H4 (cell line): ENCODE data around the gene PPP1R27. TPM values are rescaled to one million over a fixed set of nuclear protein-coding genes. Genes with fewer than 3 reads are reported as not detected.

Experiments
- DNase-seq: peaks from one replicate; pipeline ENCODE4 v3.0.0-alpha.2; 2015; ENCODE audit warnings: low spot score
- total RNA-seq: library from RNA; depleted of rRNA; stranded (reverse); fragments of >200 nt; shearing (Covaris generic); gene quantifications from 2 replicates; pipeline ENCODE4 v1.2.3, GENCODE V29; 2014; rRNA removed

PPP1R27 gene
- total RNA-seq: not detected in 2 replicates

- DNase-seq: no peak
Measured at GRCh38 chr17:81834831-81835267, at the start of gene PPP1R27. Gene PPP1R27, minus strand, starts transcription at chr17:81835050. Its CDS starts 97 bp downstream, at chr17:81834953.

DNA sequence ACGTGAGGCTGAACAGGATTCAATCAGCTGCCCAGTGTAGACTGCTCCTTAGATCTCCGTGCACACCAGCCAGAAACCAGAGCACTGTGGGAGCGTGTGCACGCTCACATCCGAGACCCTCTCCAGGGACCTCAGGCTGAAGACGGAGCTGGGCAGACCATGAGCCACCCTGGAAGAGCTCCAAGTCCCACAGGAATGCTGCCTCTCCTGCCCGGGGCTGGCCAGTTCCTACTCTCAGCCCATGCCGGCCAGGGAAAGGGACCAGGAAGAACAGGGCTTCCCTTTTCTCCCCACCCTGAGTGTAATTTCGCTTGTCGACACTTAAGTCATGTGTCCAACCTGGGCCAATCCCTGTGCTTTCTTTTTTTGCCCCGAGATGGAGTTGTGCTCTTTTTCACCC, 49.7 kb upstream of the PPP1R27 start:
- no peak for DNase-seq

- no peak for DNase-seq
Measured at GRCh38 chr17:81879121-81879520, 44.3 kb upstream of the PPP1R27 start.

- DNase-seq: no peak
Measured at GRCh38 chr17:81878294-81878693, 43.4 kb upstream of the PPP1R27 start.

GRCh38 chr17:81877569-81877968, 42.7 kb upstream of the PPP1R27 start:
- no peak for DNase-seq

- DNase-seq: no peak
Measured at GRCh38 chr17:81871387-81872230, 36.8 kb upstream of the PPP1R27 start.

- DNase-seq: peak; percentile 87
Measured at GRCh38 chr17:81870981-81871386, 36.1 kb upstream of the PPP1R27 start, which contains the start of gene ARHGDIA. Gene ARHGDIA, minus strand, starts transcription at chr17:81871337. Its CDS starts 1,407 bp downstream, at chr17:81869930.

DNA sequence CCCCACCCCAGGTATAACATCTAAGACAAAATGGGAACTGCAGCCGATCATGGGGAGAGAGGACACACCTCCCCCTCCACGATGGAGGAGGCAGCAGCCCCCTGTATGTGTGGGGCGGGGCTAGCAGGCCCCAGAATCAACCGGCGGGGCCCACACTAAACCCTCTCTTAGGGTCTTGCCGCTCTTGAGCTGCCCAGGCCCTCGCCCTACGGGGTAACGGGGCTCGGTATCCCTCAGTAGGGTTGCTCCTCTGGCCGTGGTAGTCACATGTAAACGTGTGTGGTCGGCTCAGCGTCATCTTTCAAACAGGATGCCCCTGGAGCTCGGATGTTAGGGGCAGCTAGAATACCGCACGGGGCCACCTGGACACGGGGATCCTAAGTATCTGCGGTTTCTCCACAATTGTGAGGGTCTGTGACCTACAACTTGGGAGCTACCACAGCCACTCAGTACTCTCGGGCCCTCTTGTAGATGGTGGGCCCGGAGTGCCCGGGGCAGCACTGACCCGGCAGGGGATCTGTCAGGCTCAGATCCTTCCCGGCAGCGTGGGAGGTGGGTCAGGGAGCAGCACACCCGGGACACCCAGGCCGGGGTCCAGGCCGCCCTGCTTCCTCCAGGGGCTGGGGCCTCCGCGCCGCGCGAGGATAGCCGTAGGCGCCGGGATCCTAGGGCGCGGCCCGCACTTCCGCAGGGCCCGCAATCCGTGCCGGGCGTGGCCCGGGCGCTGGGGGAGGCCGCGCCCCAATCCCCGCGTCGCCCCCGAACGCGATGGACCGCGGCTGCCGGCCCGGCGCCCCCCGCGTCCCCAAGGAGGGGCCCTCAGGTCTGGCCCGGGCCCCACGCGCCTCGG, 35.5 kb upstream of the PPP1R27 start:
- no peak for DNase-seq

DNA sequence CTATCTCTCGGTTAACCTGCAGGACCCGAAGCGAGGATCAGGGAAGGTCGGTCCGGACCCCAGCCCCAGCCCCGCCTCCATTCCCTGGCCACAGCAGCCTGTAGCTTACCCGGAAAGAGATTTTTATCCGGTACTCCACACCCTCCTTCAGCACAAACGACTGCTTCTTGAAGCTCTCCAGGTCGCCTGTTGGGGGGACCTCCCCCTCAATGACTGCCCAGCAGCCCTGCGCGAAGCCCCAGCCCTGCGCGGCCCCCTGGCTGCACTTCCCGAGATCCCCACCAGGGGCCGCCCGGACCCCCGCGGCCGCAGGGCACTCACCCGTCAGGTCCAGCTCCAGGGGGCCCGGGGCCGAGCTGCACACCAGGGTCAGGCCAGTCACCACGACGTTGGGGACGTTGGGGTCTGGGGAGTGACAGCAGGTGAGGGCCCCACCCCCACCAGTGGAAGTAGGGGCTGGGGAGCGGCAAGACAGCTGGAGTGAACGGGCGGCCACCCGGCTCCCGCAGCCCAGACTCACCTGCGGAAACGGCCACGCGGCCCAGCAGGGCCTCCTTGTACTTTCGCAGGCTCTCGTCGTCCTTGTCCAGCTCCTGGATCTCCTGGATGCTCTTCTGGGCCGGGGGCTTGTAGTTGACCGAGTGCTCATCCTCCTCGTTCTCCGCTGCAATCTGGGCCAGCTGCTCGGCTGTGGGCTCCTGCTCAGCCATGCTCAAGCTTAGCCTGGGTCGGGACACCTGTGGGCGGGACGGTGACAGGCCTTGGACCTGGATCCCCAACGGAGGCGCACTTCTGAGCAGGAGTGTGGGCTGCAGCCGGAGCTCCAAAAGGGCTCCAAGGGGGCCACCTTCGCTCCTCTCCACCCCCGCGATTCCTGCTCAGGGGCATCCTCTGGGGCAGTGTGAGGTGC, 34.6 kb upstream of the PPP1R27 start:
- no peak for DNase-seq

DNA sequence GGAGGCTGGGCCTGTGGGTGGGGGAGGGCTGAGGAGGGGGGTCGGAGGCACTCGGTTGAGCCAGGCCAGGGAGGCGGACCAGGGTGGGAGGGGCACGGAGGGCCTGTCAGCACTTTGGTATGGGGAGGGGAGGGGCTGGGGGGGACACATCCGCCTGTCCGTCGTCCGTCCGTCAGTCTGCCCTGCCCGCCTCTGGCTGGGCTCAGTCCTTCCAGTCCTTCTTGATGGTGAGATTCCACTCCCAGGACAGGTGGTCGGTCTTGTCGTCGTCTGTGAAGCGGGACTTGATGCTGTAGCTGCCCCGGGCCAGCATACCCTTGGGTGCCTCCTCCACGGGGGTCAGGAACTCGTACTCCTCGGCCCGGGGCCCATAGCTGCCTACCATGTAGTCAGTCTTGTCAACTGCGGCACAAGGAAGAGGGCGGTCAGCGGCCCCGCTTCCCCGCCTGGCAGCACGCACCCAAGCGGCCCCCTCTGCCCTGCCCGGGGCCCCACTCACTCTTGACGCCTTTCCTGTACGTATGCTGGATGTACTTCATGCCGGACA, 33.9 kb upstream of the PPP1R27 start:
- DNase-seq: peak; percentile 79

- no peak for DNase-seq
Measured at GRCh38 chr17:81867991-81868673, 33.3 kb upstream of the PPP1R27 start.

DNA sequence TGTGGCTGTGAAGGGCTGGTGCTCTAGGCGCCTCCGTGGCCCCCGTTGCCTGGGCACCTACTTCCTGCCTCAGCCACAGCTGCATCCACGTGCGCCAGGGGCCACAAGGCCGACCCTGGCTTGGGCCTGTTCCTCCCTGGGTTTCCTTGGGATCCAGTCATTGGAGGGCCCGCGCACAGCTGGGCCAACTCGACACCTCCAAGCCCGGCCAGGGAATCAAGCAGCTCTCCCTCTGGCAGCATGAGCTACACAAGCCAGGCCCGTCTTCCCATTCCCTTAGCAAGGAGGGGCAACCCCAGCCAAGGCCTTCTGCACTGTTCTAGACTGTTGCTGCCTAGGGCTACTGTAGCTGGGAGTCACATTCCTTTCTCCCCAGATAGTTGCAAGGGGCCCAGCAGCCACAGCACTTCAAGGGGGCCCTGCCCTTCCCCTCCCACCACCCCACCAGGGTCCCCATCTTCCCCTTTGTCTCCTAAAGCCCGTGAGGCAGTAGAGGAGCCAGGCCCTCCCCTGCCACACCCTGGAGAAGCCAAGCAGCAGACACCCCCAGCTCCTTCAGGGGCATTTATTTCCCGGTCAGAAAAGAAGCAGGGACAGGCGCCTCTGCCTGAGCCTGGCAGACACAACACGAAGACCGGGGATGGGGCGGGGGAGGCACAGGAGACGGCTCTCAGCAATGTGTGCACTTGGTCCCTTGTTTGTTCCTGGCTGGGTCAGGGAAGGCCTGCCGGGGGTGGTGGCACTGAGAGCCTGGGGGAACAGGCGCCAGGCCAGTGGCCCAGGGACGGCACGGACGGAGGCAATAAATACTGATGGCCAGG, 32.5 kb upstream of the PPP1R27 start:
- DNase-seq: peak; percentile 48

DNA sequence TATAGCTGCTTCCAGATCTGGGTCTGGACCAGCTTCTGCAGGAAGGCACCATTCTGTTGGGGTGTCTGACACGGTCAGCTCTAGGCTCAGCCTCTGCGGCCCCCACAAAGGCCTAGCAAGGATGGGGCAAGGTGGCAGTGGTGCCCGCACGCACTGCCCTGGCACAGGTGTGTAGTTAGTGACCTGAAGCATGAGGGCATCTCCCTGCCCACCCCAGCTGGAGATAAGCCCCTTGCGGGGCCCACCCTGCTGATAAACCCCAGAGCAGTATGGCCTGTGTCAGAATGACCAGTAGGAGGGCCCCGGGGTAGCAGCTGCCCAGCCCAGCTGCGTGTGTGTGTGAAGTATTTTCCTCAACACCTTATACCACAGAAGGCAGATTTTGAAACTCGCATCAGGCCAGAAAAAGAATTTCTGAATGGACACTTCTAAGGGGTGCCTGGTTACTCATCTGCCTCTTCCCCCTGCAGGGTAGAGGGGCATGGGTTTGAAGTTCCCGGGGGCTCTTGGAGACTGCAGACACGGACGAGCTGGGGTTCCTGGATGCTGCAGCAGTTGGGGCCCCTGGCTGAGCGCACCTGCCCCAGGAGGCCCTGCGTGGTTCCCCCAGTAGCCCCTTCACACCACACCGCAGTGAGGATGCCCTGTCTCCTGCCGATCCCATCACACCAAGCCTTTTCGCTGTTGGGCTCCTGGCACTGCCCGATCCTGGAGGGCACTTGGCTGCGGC, 31.8 kb upstream of the PPP1R27 start:
- no peak for DNase-seq

DNA sequence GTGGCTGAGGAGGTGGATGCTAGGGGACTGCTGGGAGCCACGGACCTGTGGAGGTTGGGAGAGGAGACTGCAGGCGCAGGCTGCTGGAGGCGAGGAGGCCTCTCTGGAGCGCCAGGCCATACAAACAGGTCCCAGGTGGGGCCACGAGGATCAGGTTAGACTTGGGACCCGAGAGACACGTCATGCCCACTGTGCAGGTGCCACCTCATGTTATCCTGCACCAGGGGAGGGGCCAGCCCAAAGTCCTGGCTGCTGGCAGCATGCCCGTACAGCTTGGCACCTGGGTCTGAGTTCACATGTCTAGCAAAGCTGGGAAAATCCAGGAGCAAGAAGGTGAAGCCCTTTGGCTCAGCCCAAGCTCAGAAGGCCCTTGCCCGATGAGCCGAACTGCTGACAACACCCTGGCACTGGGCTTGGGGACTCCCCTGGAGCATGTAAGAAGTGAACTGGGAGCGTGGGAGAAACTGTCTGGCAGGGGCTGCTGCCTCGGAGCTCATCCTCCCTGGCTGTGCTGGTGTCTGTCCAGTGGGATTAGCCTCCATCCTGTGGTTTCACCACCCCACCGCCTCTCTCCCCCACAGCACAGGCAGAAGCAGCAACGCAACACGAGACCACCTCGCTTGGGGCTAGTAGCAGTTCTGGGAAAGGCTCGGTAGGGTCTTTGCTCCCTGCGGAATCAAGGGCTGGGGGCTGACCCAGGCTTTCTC, 31.0 kb upstream of the PPP1R27 start:
- no peak for DNase-seq

DNA sequence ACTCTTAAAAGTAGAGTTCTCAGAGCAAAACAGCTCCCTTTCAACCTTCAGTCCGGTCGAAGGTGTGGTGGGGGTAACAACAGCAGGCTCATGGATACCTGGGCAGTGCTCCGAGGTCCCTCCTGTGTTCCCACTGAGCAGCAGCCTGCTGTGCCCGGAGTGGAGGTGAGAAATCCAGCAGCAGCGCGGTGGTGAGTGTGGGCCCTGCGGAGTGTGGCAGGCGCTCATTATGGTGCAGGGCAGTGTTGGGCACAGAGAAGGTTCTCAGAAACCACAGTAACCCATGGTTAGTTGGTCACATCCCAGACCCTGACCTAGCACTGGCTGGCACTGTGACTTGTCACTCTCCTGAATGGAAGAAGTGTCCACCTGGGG, 30.5 kb upstream of the PPP1R27 start:
- no peak for DNase-seq

DNA sequence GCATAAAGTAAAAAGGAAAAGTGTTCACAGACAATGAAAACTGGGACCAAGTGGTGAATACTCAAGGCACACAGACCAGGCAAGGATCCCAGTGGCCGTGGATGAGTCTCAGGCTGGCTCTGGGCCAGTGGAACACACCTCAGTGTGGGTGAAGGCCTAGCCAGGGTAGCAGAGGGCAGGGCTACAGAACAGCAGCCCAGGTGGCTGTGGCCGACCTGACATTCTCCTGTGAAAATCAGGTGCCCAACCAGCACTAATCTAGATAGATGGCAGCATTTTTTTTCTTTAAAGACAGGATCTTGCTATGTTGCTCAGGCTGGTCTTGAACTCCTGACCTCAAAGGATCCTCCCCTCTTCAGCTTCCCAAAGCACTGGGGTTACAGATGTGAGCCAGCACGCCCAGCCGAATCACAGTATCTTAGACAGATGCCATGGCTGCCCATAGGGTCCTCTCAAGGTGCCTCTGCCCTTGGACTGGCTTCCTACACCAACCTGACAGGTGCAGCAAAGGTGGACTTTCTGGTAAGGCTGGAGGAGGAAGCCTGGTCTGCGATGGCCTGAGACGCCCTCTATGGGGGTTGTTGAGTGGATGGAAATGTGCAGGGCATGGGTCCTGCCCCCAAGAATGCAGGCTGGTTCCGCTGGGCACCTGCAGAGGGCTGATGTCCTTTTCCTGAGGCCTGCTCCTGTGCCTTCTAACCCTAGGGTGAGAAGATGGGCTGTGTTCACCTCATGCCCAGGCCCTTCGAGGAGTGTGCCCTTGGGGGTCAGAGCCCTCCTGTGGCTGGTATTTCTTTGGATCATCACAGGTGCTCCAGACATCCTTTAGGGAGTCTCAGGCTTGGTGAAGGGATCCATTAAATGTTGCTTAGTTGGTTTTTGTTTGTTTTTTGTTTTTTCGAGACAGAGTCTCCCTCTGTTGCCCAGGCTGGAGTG, 29.3 kb upstream of the PPP1R27 start:
- DNase-seq: no peak

DNA sequence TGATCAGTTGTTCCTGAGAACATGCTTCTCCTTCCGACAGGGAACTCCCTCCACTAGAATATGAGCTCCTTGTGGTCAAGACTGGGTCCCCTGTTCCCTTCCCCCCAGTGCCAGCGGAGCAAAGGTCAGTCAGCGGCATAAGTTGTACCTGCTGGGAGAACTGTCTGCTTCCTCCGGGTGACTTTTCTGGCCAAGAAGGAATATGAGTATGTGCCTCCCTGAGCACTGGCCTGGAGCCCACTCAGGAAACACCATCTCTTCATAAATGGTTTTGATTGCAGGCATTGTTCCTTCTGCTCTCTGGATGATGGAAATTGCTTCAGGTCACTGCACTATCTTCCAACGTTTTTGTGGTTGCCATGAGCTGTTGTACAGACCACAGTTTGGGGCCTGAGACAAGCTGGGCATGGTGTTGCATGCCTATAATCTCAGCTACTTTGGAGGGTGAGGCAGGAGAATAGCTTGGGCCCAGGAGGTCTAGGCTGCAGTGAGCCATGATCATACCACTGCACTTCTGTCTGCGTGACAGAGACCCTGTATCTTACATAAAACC, 28.3 kb upstream of the PPP1R27 start:
- no peak for DNase-seq
